K562 (cell line): Measurements from ENCODE around the gene CSE1L. TPM values are rescaled to one million over a fixed set of nuclear protein-coding genes. Genes with fewer than 3 reads are reported as not detected.

Experiments used
- ARNT ChIP-seq, 2 experiments: fragments of 450-650 bp; IDR thresholded peaks; 2 replicates each; pipeline ENCODE4 v1.6.1; 2016; ENCODE audit warnings: mild to moderate bottlenecking in 1 of 2
- PHB2 ChIP-seq: fragments of 450-650 bp; IDR thresholded peaks from 2 replicates; pipeline ENCODE4 v1.6.1; 2017; ENCODE audit warnings: low read depth
- RREB1 ChIP-seq: fragments of 250-450 bp; sonication (Bioruptor Pico); IDR thresholded peaks from 2 replicates; pipeline ENCODE4 v1.4.0; 2020
- SP2 ChIP-seq: IDR thresholded peaks from 2 replicates; pipeline ENCODE4 v1.6.1; 2011; ENCODE audit warnings: mild to moderate bottlenecking, low read depth, low read length, moderate library complexity; ENCODE audit not compliant: poor library complexity, severe bottlenecking; ENCODE audit errors: extremely low read depth
- SRSF1 ChIP-seq: fragments of 200-400 bp; formaldehyde crosslinking; IDR thresholded peaks from 2 replicates; pipeline ENCODE4 v1.6.1; 2017; ENCODE audit warnings: mild to moderate bottlenecking, low read depth, low read length, moderate library complexity
- STAG1 ChIP-seq: sonication (generic); formaldehyde crosslinking; IDR thresholded peaks from 2 replicates; pipeline ENCODE4 v1.5.0; 2020; ENCODE audit warnings: missing genetic modification reagents, borderline replicate concordance
- ZFP36 ChIP-seq: fragments of 150-350 bp; IDR thresholded peaks from 2 replicates; pipeline ENCODE4 v1.6.1; 2018; ENCODE audit warnings: low read length, low read depth; ENCODE audit not compliant: partially characterized antibody
- ZNF444 ChIP-seq: fragments of 250-450 bp; sonication (Bioruptor Pico); IDR thresholded peaks from 2 replicates; pipeline ENCODE4 v1.4.0; 2020; ENCODE audit warnings: mild to moderate bottlenecking, moderate library complexity
- polyA plus RNA-seq, 8 experiments: library from polyadenylated mRNA; depleted of rRNA in 4 of 8; stranded (reverse) in 5 of 8; unstranded in 3 of 8; fragments of >200 nt; fragmentation: Nextera tagmentation in 2 of 8; fragmentation: Illumina TruSeq in 1 of 8; extraction: Ambion mirVana in 2 of 8; extraction: Trizol in 1 of 8; gene quantifications; 2 replicates each; pipeline versions ENCODE4 v1.2.1 to v1.2.3, GENCODE V29; 2011 to 2014; ENCODE audit warnings: inconsistent platforms in 1 of 8, missing spikeins in 1 of 8
- total RNA-seq, 7 experiments: library from RNA; depleted of rRNA in 6 of 7; stranded (reverse); fragments of >200 nt in 6 of 7; fragmentation: Illumina TruSeq in 2 of 7; extraction: Trizol in 2 of 7; gene quantifications; 2 replicates each; pipeline versions ENCODE4 v1.2.1 to v1.2.3, GENCODE V29; 2011 to 2021; ENCODE audit warnings: low replicate concordance in 1 of 7
- TF ChIP-seq, protein P1 (sequence below): sonication (generic); formaldehyde crosslinking; IDR thresholded peaks from 2 replicates; pipeline ENCODE4 v1.8.0; 2022; ENCODE audit warnings: mild to moderate bottlenecking, missing genetic modification reagents
- TF ChIP-seq, protein P2 (sequence below): sonication (generic); formaldehyde crosslinking; IDR thresholded peaks from 2 replicates; pipeline ENCODE4 v1.9.0; 2022; ENCODE audit warnings: mild to moderate bottlenecking, missing genetic modification reagents
- TF ChIP-seq, protein P3 (sequence below): fragments of 450-650 bp; IDR thresholded peaks from 2 replicates; pipeline ENCODE4 v1.6.1; 2014; ENCODE audit warnings: low read depth, mild to moderate bottlenecking, moderate library complexity, borderline replicate concordance
- TF ChIP-seq, protein P4 (sequence below), 2 experiments: fragments of 450-650 bp in 1 of 2; IDR thresholded peaks; 2 replicates each; pipeline ENCODE4 v1.6.1; 2011 to 2017; ENCODE audit warnings: low read depth in 2 of 2, antibody characterized with exemption in 1 of 2, borderline replicate concordance in 1 of 2, low read length in 1 of 2, mild to moderate bottlenecking in 1 of 2, mixed read lengths in 1 of 2; ENCODE audit not compliant: control insufficient read depth in 1 of 2

CSE1L gene
- total and polyA plus RNA-seq, 9 of the 15 experiments (the other 6 are each of a cell fraction or from before 2014, with no cell fraction given), result 138 to 280 (median 209) TPM

- TF ChIP-seq RREB1 (CRISPR knock-in tag) (no peak), ZNF444 (CRISPR knock-in tag) (no peak), ARNT (IDR thresholded peaks at IDR 0.05) (peak in 1 of 2 experiments; percentile 45; a peak in 1 of 4 replicates), STAG1 (CRISPR knock-in tag) (no peak), SRSF1 (no peak), PHB2 (no peak), ZFP36 (no peak), SP2 (no peak)
- TF ChIP-seq, protein P1, sequence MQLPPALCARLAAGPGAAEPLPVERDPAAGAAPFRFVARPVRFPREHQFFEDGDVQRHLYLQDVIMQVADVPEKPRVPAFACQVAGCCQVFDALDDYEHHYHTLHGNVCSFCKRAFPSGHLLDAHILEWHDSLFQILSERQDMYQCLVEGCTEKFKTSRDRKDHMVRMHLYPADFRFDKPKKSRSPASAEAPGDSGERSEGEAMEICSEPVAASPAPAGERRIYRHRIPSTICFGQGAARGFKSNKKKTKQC (CRISPR knock-in tag), result no peak
- TF ChIP-seq, protein P2, sequence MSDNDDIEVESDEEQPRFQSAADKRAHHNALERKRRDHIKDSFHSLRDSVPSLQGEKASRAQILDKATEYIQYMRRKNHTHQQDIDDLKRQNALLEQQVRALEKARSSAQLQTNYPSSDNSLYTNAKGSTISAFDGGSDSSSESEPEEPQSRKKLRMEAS (CRISPR knock-in tag), result peak; percentile 68
- TF ChIP-seq, protein P3, sequence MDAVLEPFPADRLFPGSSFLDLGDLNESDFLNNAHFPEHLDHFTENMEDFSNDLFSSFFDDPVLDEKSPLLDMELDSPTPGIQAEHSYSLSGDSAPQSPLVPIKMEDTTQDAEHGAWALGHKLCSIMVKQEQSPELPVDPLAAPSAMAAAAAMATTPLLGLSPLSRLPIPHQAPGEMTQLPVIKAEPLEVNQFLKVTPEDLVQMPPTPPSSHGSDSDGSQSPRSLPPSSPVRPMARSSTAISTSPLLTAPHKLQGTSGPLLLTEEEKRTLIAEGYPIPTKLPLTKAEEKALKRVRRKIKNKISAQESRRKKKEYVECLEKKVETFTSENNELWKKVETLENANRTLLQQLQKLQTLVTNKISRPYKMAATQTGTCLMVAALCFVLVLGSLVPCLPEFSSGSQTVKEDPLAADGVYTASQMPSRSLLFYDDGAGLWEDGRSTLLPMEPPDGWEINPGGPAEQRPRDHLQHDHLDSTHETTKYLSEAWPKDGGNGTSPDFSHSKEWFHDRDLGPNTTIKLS, result no peak
- TF ChIP-seq, protein P4, sequence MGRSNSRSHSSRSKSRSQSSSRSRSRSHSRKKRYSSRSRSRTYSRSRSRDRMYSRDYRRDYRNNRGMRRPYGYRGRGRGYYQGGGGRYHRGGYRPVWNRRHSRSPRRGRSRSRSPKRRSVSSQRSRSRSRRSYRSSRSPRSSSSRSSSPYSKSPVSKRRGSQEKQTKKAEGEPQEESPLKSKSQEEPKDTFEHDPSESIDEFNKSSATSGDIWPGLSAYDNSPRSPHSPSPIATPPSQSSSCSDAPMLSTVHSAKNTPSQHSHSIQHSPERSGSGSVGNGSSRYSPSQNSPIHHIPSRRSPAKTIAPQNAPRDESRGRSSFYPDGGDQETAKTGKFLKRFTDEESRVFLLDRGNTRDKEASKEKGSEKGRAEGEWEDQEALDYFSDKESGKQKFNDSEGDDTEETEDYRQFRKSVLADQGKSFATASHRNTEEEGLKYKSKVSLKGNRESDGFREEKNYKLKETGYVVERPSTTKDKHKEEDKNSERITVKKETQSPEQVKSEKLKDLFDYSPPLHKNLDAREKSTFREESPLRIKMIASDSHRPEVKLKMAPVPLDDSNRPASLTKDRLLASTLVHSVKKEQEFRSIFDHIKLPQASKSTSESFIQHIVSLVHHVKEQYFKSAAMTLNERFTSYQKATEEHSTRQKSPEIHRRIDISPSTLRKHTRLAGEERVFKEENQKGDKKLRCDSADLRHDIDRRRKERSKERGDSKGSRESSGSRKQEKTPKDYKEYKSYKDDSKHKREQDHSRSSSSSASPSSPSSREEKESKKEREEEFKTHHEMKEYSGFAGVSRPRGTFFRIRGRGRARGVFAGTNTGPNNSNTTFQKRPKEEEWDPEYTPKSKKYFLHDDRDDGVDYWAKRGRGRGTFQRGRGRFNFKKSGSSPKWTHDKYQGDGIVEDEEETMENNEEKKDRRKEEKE (IDR thresholded peaks at IDR 0.05; ENCODE audit: borderline replicate concordance in 1 of 2, control insufficient read depth in 1 of 2, low read depth in 2 of 2, low read length in 1 of 2), result no peak
Observed at GRCh38 chr20:49037962-49038387, 8.1 kb upstream of the CSE1L start (continued).
